HCT116 (cell line): ENCODE data around the gene APBB1IP.

ENCODE experiments used
- JUND ChIP-seq: IDR thresholded peaks from 2 replicates; pipeline ENCODE4 v1.6.1; 2012
- POLR2A ChIP-seq: IDR thresholded peaks from 2 replicates; pipeline ENCODE4 v1.7.0; 2011; ENCODE audit warnings: borderline replicate concordance; ENCODE audit not compliant: insufficient read depth, insufficient read length; ENCODE audit errors: extremely low read depth
- POLR2AphosphoS5 ChIP-seq: IDR thresholded peaks from 2 replicates; pipeline ENCODE4 v1.6.1; 2011; ENCODE audit warnings: mild to moderate bottlenecking, low read depth, low read length, moderate library complexity
- RAD21 ChIP-seq: IDR thresholded peaks from 2 replicates; pipeline ENCODE4 v1.6.1; 2012; ENCODE audit warnings: low read depth, mild to moderate bottlenecking
- SIN3A ChIP-seq: IDR thresholded peaks from 2 replicates; pipeline ENCODE4 v1.6.1; 2012; ENCODE audit warnings: low read depth
- ZFX ChIP-seq: fragments of 450-650 bp; IDR thresholded peaks from 2 replicates; pipeline ENCODE4 v1.6.1; 2017
- TF ChIP-seq, protein P1 (sequence below), 3 experiments: fragments of 200-600 bp in 1 of 3; sonication (generic) in 1 of 3; IDR thresholded peaks in 2 of 3; conservative IDR thresholded peaks in 1 of 3; 2 replicates each; pipeline ENCODE4 v1.5.1; 2012 to 2017; ENCODE audit warnings: low read depth in 2 of 3, low read length in 2 of 3, antibody characterized with exemption in 1 of 3, borderline replicate concordance in 1 of 3, control low read depth in 1 of 3, mild to moderate bottlenecking in 1 of 3, mixed read lengths in 1 of 3, mixed run types in 1 of 3, moderate library complexity in 1 of 3; ENCODE audit not compliant: insufficient read depth in 1 of 3
- TF ChIP-seq, protein P2 (sequence below): IDR thresholded peaks from 2 replicates; pipeline ENCODE4 v1.6.1; 2012
- TF ChIP-seq, protein P3 (sequence below): IDR thresholded peaks from 2 replicates; pipeline ENCODE4 v1.6.1; 2012; ENCODE audit warnings: low read depth

DNA sequence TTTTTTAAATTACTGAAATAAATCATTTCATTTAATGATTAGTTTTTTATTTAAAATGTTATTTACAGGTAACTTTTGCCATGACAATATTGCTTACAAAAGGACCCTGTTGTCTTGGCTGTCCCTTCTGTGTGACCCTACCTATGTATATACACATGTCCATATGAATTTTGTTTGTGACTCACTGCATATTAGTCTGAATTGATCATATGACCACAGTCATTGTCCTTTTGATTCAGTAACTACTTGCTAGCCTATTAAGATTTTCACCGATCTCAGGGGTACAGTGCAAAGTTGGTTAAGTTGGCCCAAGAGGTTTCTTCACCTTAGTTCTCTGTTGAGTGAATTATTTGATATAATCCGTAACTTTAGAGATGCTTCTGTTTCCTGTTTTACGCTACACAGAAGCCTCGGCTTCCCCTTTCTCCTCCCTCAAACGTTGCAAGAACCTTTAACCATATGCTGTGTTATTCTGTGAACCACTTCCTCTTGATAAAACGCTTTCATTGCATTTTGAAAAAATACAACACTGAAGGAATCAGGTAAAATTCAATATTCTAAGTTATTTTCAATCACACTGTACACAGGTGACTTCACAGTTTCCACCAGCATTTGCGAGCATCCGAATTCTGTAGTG is 43.9 kb downstream of the APBB1IP start:
- TF ChIP-seq, protein P1, sequence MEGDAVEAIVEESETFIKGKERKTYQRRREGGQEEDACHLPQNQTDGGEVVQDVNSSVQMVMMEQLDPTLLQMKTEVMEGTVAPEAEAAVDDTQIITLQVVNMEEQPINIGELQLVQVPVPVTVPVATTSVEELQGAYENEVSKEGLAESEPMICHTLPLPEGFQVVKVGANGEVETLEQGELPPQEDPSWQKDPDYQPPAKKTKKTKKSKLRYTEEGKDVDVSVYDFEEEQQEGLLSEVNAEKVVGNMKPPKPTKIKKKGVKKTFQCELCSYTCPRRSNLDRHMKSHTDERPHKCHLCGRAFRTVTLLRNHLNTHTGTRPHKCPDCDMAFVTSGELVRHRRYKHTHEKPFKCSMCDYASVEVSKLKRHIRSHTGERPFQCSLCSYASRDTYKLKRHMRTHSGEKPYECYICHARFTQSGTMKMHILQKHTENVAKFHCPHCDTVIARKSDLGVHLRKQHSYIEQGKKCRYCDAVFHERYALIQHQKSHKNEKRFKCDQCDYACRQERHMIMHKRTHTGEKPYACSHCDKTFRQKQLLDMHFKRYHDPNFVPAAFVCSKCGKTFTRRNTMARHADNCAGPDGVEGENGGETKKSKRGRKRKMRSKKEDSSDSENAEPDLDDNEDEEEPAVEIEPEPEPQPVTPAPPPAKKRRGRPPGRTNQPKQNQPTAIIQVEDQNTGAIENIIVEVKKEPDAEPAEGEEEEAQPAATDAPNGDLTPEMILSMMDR (IDR thresholded peaks at IDR 0.05 in 2 of 3, conservative IDR thresholded peaks at IDR 0.05 in 1 of 3; ENCODE audit: borderline replicate concordance in 1 of 3, insufficient read depth in 1 of 3, low read depth in 2 of 3, low read length in 2 of 3) = no peak
- TF ChIP-seq ZFX (no peak), SIN3A (no peak), RAD21 (no peak), POLR2AphosphoS5 (no peak), POLR2A (no peak), JUND (no peak)
- TF ChIP-seq, protein P2, sequence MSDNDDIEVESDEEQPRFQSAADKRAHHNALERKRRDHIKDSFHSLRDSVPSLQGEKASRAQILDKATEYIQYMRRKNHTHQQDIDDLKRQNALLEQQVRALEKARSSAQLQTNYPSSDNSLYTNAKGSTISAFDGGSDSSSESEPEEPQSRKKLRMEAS = no peak
- TF ChIP-seq, protein P3, sequence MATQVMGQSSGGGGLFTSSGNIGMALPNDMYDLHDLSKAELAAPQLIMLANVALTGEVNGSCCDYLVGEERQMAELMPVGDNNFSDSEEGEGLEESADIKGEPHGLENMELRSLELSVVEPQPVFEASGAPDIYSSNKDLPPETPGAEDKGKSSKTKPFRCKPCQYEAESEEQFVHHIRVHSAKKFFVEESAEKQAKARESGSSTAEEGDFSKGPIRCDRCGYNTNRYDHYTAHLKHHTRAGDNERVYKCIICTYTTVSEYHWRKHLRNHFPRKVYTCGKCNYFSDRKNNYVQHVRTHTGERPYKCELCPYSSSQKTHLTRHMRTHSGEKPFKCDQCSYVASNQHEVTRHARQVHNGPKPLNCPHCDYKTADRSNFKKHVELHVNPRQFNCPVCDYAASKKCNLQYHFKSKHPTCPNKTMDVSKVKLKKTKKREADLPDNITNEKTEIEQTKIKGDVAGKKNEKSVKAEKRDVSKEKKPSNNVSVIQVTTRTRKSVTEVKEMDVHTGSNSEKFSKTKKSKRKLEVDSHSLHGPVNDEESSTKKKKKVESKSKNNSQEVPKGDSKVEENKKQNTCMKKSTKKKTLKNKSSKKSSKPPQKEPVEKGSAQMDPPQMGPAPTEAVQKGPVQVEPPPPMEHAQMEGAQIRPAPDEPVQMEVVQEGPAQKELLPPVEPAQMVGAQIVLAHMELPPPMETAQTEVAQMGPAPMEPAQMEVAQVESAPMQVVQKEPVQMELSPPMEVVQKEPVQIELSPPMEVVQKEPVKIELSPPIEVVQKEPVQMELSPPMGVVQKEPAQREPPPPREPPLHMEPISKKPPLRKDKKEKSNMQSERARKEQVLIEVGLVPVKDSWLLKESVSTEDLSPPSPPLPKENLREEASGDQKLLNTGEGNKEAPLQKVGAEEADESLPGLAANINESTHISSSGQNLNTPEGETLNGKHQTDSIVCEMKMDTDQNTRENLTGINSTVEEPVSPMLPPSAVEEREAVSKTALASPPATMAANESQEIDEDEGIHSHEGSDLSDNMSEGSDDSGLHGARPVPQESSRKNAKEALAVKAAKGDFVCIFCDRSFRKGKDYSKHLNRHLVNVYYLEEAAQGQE = no peak
